Spleen (tissue), 13 donors: Measurements from ENCODE around the gene UCP3. TPM values are rescaled to one million over a fixed set of nuclear protein-coding genes. Genes with fewer than 3 reads are reported as not detected.

ENCODE experiments used
- DNase-seq: peaks from one replicate; pipeline ENCODE4 v3.0.0-alpha.2; 2020
- H3K27ac ChIP-seq, 8 donors: fragments of 200-600 bp; sonication (generic) in 7 of 8; 1 replicate in 4 of 8; 2 replicates in 4 of 8; pipeline versions ENCODE4 v1.5.0 to v1.8.0; 2016 to 2021; ENCODE audit warnings: inconsistent platforms in 4 of 8, mild to moderate bottlenecking in 4 of 8, moderate library complexity in 1 of 8
- H3K27me3 ChIP-seq, 7 donors: fragments of 200-600 bp; sonication (generic) in 6 of 7; replicated peaks in 1 of 7; 1 replicate in 4 of 7; 2 replicates in 3 of 7; pipeline versions ENCODE4 v1.5.0 to v1.8.0; 2016 to 2021; ENCODE audit warnings: inconsistent platforms in 3 of 7, mild to moderate bottlenecking in 1 of 7
- H3K36me3 ChIP-seq, 6 donors: fragments of 200-600 bp; sonication (generic) in 5 of 6; 1 replicate in 4 of 6; 2 replicates in 2 of 6; pipeline versions ENCODE4 v1.5.0 to v1.8.0; 2016 to 2021; ENCODE audit warnings: inconsistent platforms in 2 of 6
- H3K4me1 ChIP-seq, 6 donors: fragments of 200-600 bp; sonication (generic) in 5 of 6; 1 replicate in 3 of 6; 2 replicates in 3 of 6; pipeline versions ENCODE4 v1.5.0 to v1.8.0; 2016 to 2021; ENCODE audit warnings: inconsistent platforms in 3 of 6
- H3K4me3 ChIP-seq, 8 donors: fragments of 200-600 bp; sonication (generic) in 7 of 8; 1 replicate in 4 of 8; 2 replicates in 4 of 8; pipeline versions ENCODE4 v1.5.0 to v1.8.0; 2016 to 2021; ENCODE audit warnings: inconsistent platforms in 4 of 8, mild to moderate bottlenecking in 4 of 8, moderate library complexity in 2 of 8
- H3K9me3 ChIP-seq, 8 donors: fragments of 200-600 bp; sonication (generic) in 7 of 8; 1 replicate in 4 of 8; 2 replicates in 4 of 8; pipeline versions ENCODE4 v1.5.0 to v1.8.0; 2016 to 2021; ENCODE audit warnings: inconsistent platforms in 4 of 8
- CTCF ChIP-seq, 11 experiments: fragments of 200-600 bp in 7 of 11; fragments of 450-650 bp in 4 of 11; sonication (generic) in 4 of 11; IDR thresholded peaks in 8 of 11; conservative IDR thresholded peaks in 3 of 11; 1 replicate in 7 of 11; 2 replicates in 4 of 11; pipeline versions ENCODE4 v1.4.0 to v1.8.0; 2016 to 2021; ENCODE audit warnings: antibody characterized with exemption in 11 of 11, inconsistent platforms in 4 of 11, mild to moderate bottlenecking in 1 of 11
- POLR2A ChIP-seq, 3 donors: fragments of 450-650 bp; IDR thresholded peaks; one replicate each; pipeline ENCODE4 v1.5.1; 2017; ENCODE audit warnings: antibody characterized with exemption in 3 of 3, mild to moderate bottlenecking in 1 of 3
- POLR2AphosphoS5 ChIP-seq, 3 donors: sonication (generic); formaldehyde crosslinking; IDR thresholded peaks; one replicate each; pipeline ENCODE4 v1.5.1; 2017; ENCODE audit warnings: antibody characterized with exemption in 3 of 3
- WGBS, 5 donors: extraction: QIAGEN DNeasy Blood & Tissue Kit in 3 of 5; methylation state at CpG; one replicate each; pipeline versions ENCODE4 v1.1.5 to v1.1.7; 2013 to 2018; 5-methylcytosine and 5-hydroxymethylcytosine counted together
- intact Hi-C: fragments of 100-400 bp; cut with DNase I; formaldehyde crosslinking; loops from one replicate; pipeline ENCODE4 v1.15.0; 2023; ENCODE audit warnings: low total_unique reads
- long read RNA-seq, 2 donors: transcript quantifications; one replicate each; lab custom pipeline, GENCODE V29; 2026
- polyA plus RNA-seq, 3 donors: library from polyadenylated mRNA; stranded (reverse); fragments of 200-250 nt; gene quantifications; one replicate each; pipeline ENCODE4 v1.2.1, GENCODE V29; 2013
- total RNA-seq, 7 donors: library from RNA; depleted of rRNA in 3 of 7; stranded (reverse); fragments of >200 nt in 3 of 7; fragmentation: NEBNext Ultra II Directional in 4 of 7; extraction: Animal tissue kit (Norgen Biotek cat#: 25700) in 4 of 7; gene quantifications; one replicate each; pipeline versions ENCODE4 v1.1.0 to v1.2.1, GENCODE V29; 2016 to 2021
- donor health status: healthy with polysubstance abuse.
- donor health status: DM: no; HTN: no; CAD: no; lungs with moderate emphysema.
- donor health status: DM: no; HTN: no; CAD: no.
- donor health status: Bipolar disorder and iron deficiency.
- donor health status: healthy.
- donor health status: DM: no; HTN: no; CAD: no.
- donor health status: DM: yes; HTN: yes; CAD: no.

Gene UCP3
- 1 to 10 TPM; 2.0 to 7.1 (median 4.8) TPM for total RNA-seq
- 1 to 10 TPM in 2 of 3 donors, under 1 TPM in 1; 0.68 to 2.6 (median 1.5) TPM for polyA plus RNA-seq
- long read RNA-seq, donor 1, result 0 reads
- long read RNA-seq, donor 2, result 0 reads

GRCh38 chr11:74008373-74009229 lies at the start of gene UCP3:
UCP3 (minus strand) TSS chr11:74009085; CDS start chr11:74007042, 2,043 bp downstream.
- DNase-seq, result peak; percentile 59
- intact Hi-C loops, result no loop called here
- 59 to 80% (median 72%) methylated on average over 7 to 9 of the region's 9 CpGs for WGBS, 5 donors
- peaks cover 0 to 60% (median 5%) of the 10 kb centered on the region in 6 donors for H3K36me3 ChIP-seq
- H3K27ac ChIP-seq, result peak within 1 kb of the TSS in 2 of 8 donors; percentile 11 to 53
- H3K4me3 ChIP-seq, result no peak within 1 kb of the TSS
- H3K9me3 ChIP-seq, result no peaks in the 10 kb centered on the region
- no peak for TF ChIP-seq POLR2A (IDR thresholded peaks at IDR 0.05)
- TF ChIP-seq CTCF (IDR thresholded peaks at IDR 0.05 in 8 of 11, conservative IDR thresholded peaks at IDR 0.05 in 3 of 11), result no peak
- H3K27me3 ChIP-seq, result no peaks in the 10 kb centered on the region
- H3K4me1 ChIP-seq, result peaks cover 12 to 81% (median 53%) of the 10 kb centered on the region in 6 donors

GRCh38 chr11:74057249-74058151 lies 48.6 kb upstream of the UCP3 start:
- Histone ChIP-seq H3K27me3 (no peaks in the 10 kb centered on the region), H3K27ac (no peak overlapping the region), H3K9me3 (no peaks in the 10 kb centered on the region), H3K4me1 (peaks cover 0 to 5% (median 0%) of the 10 kb centered on the region in 6 donors), H3K36me3 (peaks cover 0 to 79% (median 16%) of the 10 kb centered on the region in 6 donors), H3K4me3 (no peak overlapping the region)
- 88 to 95% (median 92%) methylated on average over 8 of the region's 8 CpGs for WGBS, 5 donors
- no peak for DNase-seq
- TF ChIP-seq POLR2A (IDR thresholded peaks at IDR 0.05) (no peak), POLR2AphosphoS5 (IDR thresholded peaks at IDR 0.05) (no peak), CTCF (IDR thresholded peaks at IDR 0.05 in 8 of 11, conservative IDR thresholded peaks at IDR 0.05 in 3 of 11) (no peak)
- intact Hi-C loops, result no loop called here

GRCh38 chr11:74055938-74056337 lies 47.1 kb upstream of the UCP3 start:
- Histone ChIP-seq H3K9me3 (no peaks in the 10 kb centered on the region), H3K27ac (no peak overlapping the region), H3K4me3 (no peak overlapping the region), H3K36me3 (peaks cover 0 to 87% (median 17%) of the 10 kb centered on the region in 6 donors), H3K27me3 (no peaks in the 10 kb centered on the region), H3K4me1 (peaks cover 0 to 5% (median 0%) of the 10 kb centered on the region in 6 donors)
- intact Hi-C loops, result no loop called here
- TF ChIP-seq POLR2A (IDR thresholded peaks at IDR 0.05) (no peak), POLR2AphosphoS5 (IDR thresholded peaks at IDR 0.05) (no peak), CTCF (IDR thresholded peaks at IDR 0.05 in 8 of 11, conservative IDR thresholded peaks at IDR 0.05 in 3 of 11) (no peak)
- no peak for DNase-seq
